SK-N-SH (cell line): ENCODE results near the gene PSG4. TPM values are rescaled to one million over a fixed set of nuclear protein-coding genes. Genes with fewer than 3 reads are reported as not detected.
"Not testable (repeated sequence)": the region's sequence is repeated elsewhere in the genome, so short reads cannot be mapped to it uniquely, and the experiment has no call there.

ENCODE experiments used
- CTCF ChIA-PET: fragments of 300-600, 350-600 bp; formaldehyde crosslinking; extraction: SDS; loops from one replicate; lab custom pipeline; 2021; lab: Yijun Ruan, JAX
- POLR2A ChIA-PET: fragments of 350-600 bp; sonication (Branson Sonifier 250); formaldehyde crosslinking; extraction: SDS; loops from one replicate; lab custom pipeline; 2020; ENCODE audit warnings: antibody characterized with exemption, inconsistent platforms; lab: Yijun Ruan, JAX
- DNase-seq: peaks from one replicate; pipeline ENCODE4 v3.0.0; 2012
- H2AFZ ChIP-seq: fragments of 200-600 bp; sonication (generic); 2 replicates; pipeline ENCODE4 v1.8.1; 2016; ENCODE audit warnings: antibody characterized with exemption, mild to moderate bottlenecking, low read depth
- H3F3A ChIP-seq: fragments of 200-600 bp; sonication (generic); replicated peaks from 2 replicates; pipeline ENCODE3; 2016; ENCODE audit warnings: antibody characterized with exemption, mild to moderate bottlenecking; ENCODE audit not compliant: insufficient read depth
- H3K27ac ChIP-seq, 2 experiments: fragments of 200-500 bp in 1 of 2; fragments of 200-600 bp in 1 of 2; sonication (Bioruptor generic) in 1 of 2; sonication (generic), shearing (Covaris generic) in 1 of 2; 2 replicates each; pipeline versions ENCODE4 v1.5.1 to v1.6.1; 2014 to 2016; ENCODE audit warnings: low read depth in 2 of 2, inconsistent platforms in 1 of 2, low read length in 1 of 2, mild to moderate bottlenecking in 1 of 2, mixed read lengths in 1 of 2
- H3K27me3 ChIP-seq: fragments of 200-600 bp; sonication (generic), shearing (Covaris generic); 2 replicates; pipeline ENCODE4 v1.6.1; 2016; ENCODE audit warnings: mixed run types; ENCODE audit not compliant: insufficient read depth
- H3K36me3 ChIP-seq, 2 experiments: fragments of 200-500 bp in 1 of 2; fragments of 200-600 bp in 1 of 2; sonication (Bioruptor generic) in 1 of 2; sonication (generic) in 1 of 2; replicated peaks in 1 of 2; 2 replicates each; pipeline versions ENCODE3 to v1.5.1; 2014 to 2016; ENCODE audit warnings: low read length in 1 of 2, mild to moderate bottlenecking in 1 of 2; ENCODE audit not compliant: insufficient read depth in 2 of 2, control insufficient read depth in 1 of 2
- H3K4me1 ChIP-seq, 2 experiments: fragments of 200-500 bp in 1 of 2; fragments of 200-600 bp in 1 of 2; sonication (Bioruptor generic) in 1 of 2; sonication (generic), shearing (Covaris generic) in 1 of 2; 2 replicates each; pipeline versions ENCODE4 v1.5.1 to v1.6.1; 2014 to 2016; ENCODE audit warnings: low read depth in 1 of 2, low read length in 1 of 2, mixed run types in 1 of 2; ENCODE audit not compliant: insufficient read depth in 2 of 2, control insufficient read depth in 1 of 2
- H3K4me2 ChIP-seq: fragments of 200-600 bp; sonication (generic), shearing (Covaris generic); 2 replicates; pipeline ENCODE4 v1.6.1; 2017; ENCODE audit warnings: mixed run types
- H3K4me3 ChIP-seq, 2 experiments: fragments of 200-500 bp in 1 of 2; fragments of 200-600 bp in 1 of 2; sonication (Bioruptor generic) in 1 of 2; sonication (generic), shearing (Covaris generic) in 1 of 2; 2 replicates each; pipeline versions ENCODE4 v1.5.1 to v1.8.1; 2014 to 2016; ENCODE audit warnings: low read depth in 2 of 2, inconsistent platforms in 1 of 2, low read length in 1 of 2, mild to moderate bottlenecking in 1 of 2, mixed read lengths in 1 of 2, moderate library complexity in 1 of 2
- H3K79me2 ChIP-seq: fragments of 200-600 bp; sonication (generic); 2 replicates; pipeline ENCODE4 v1.8.1; 2017; ENCODE audit warnings: mild to moderate bottlenecking; ENCODE audit not compliant: insufficient read depth
- H3K9ac ChIP-seq: fragments of 200-600 bp; sonication (generic); 2 replicates; pipeline ENCODE4 v1.6.1; 2017; ENCODE audit warnings: mixed run types
- H3K9me2 ChIP-seq: fragments of 200-600 bp; sonication (generic); 2 replicates; pipeline ENCODE4 v1.6.1; 2017; ENCODE audit warnings: mixed run types
- H3K9me3 ChIP-seq: fragments of 200-600 bp; sonication (generic); 2 replicates; pipeline ENCODE4 v1.6.1; 2017; ENCODE audit warnings: mixed run types, mild to moderate bottlenecking, moderate library complexity
- H4K20me1 ChIP-seq: fragments of 200-600 bp; sonication (generic); 2 replicates; pipeline ENCODE4 v1.6.1; 2017; ENCODE audit warnings: mild to moderate bottlenecking, mixed run types; ENCODE audit not compliant: insufficient read depth
- CTCF ChIP-seq: fragments of 200-600 bp; sonication (generic); IDR thresholded peaks from 2 replicates; pipeline ENCODE4 v1.6.1; 2017; ENCODE audit warnings: antibody characterized with exemption, mild to moderate bottlenecking, moderate library complexity
- EP300 ChIP-seq, 2 experiments: IDR thresholded peaks; 2 replicates each; pipeline versions ENCODE4 v1.4.0 to v1.6.1; 2012; ENCODE audit warnings: borderline replicate concordance in 1 of 2, low read depth in 1 of 2, low read length in 1 of 2
- FOSL2 ChIP-seq: IDR thresholded peaks from 2 replicates; pipeline ENCODE4 v1.4.0; 2012; ENCODE audit warnings: low read depth, mild to moderate bottlenecking, moderate library complexity, borderline replicate concordance
- FOXM1 ChIP-seq: IDR thresholded peaks from 2 replicates; pipeline ENCODE4 v1.4.0; 2012; ENCODE audit warnings: low read depth, mild to moderate bottlenecking
- JUND ChIP-seq: IDR thresholded peaks from 2 replicates; pipeline ENCODE4 v1.4.0; 2012
- MAX ChIP-seq: IDR thresholded peaks from 2 replicates; pipeline ENCODE4 v1.4.0; 2012; ENCODE audit warnings: low read depth
- NFIC ChIP-seq: IDR thresholded peaks from 2 replicates; pipeline ENCODE4 v1.4.0; 2012; ENCODE audit warnings: borderline replicate concordance
- PBX3 ChIP-seq: IDR thresholded peaks from 2 replicates; pipeline ENCODE4; 2012
- POLR2AphosphoS5 ChIP-seq: IDR thresholded peaks from 2 replicates; pipeline ENCODE4 v1.6.1; 2012; ENCODE audit warnings: low read depth, low read length
- RXRA ChIP-seq: IDR thresholded peaks from 2 replicates; pipeline ENCODE4 v1.4.0; 2012; ENCODE audit warnings: low read depth, mild to moderate bottlenecking, borderline replicate concordance
- TCF12 ChIP-seq: IDR thresholded peaks from 2 replicates; pipeline ENCODE4 v1.4.0; 2012
- TEAD4 ChIP-seq: IDR thresholded peaks from 2 replicates; pipeline ENCODE4 v1.4.0; 2012; ENCODE audit warnings: mild to moderate bottlenecking, borderline replicate concordance; ENCODE audit not compliant: insufficient read depth
- USF1 ChIP-seq: IDR thresholded peaks from 2 replicates; pipeline ENCODE4 v1.4.0; 2012; ENCODE audit warnings: low read depth, borderline replicate concordance
- WGBS: methylation state at CpG from one replicate; pipeline ENCODE4 v1.1.6; 2017; ENCODE audit warnings: low lambda C conversion rate; 5-methylcytosine and 5-hydroxymethylcytosine counted together
- polyA plus RNA-seq, 3 experiments: library from polyadenylated mRNA; depleted of rRNA; stranded (reverse); fragments of >200 nt; gene quantifications; 2 replicates each; pipeline ENCODE4 v1.2.3, GENCODE V29; 2012

Gene PSG4
- polyA plus RNA-seq, 1 of the 3 experiments (the other 2 are of a cell fraction) = 175 TPM

- Histone ChIP-seq H3K27ac (peak overlapping the region; percentile 71 to 84; a peak in 3 of 4 replicates), H3K4me3 (0 out of 4 replicates have a peak overlapping the region, but pooled peaks of 1 of the 2 experiments have one; percentile 7), H3K4me2 (peak overlapping the region; percentile 72; the same call in 1 of the 2 replicates), H3K9ac (peak overlapping the region; percentile 71), H3K79me2 (peaks cover 21% of the 10 kb centered on the region), H3F3A (peaks cover 32% of the 10 kb centered on the region)
- H2AFZ ChIP-seq, H3K9me2 ChIP-seq, H3K9me3 ChIP-seq, CTCF ChIA-PET, H3K36me3 ChIP-seq, POLR2A ChIA-PET, H3K4me1 ChIP-seq, H3K27me3 ChIP-seq, DNase-seq, H4K20me1 ChIP-seq: not testable (repeated sequence)
- TF ChIP-seq JUND (peak; percentile 74), EP300 (IDR thresholded peaks at IDR 0.05; ENCODE audit: borderline replicate concordance in 1 of 2, low read depth in 1 of 2, low read length in 1 of 2) (peak in 1 of 2 experiments; percentile 78; a peak in 2 of 4 replicates), TCF12 (peak; percentile 55; the same call in 1 of the 2 replicates), TEAD4 (peak; percentile 69; the same call in 1 of the 2 replicates), FOSL2 (peak; percentile 62; the same call in 1 of the 2 replicates), USF1 (peak; percentile 55; the same call in 1 of the 2 replicates), FOXM1 (peak; percentile 43; the same call in 1 of the 2 replicates), NFIC (peak; percentile 62), RXRA (peak; percentile 54), POLR2AphosphoS5 (peak; percentile 38; the same call in 1 of the 2 replicates), PBX3 (peak; percentile 38; the same call in 1 of the 2 replicates), MAX (peak; percentile 56; the same call in 1 of the 2 replicates)
- WGBS = 2% methylated on average over 7 of the region's 7 CpGs
Observed at GRCh38 chr19:43201337-43201801, 4.1 kb downstream of the PSG4 start.

- H3K4me2 ChIP-seq, H3K27ac ChIP-seq, H3K9me3 ChIP-seq, DNase-seq, H3K79me2 ChIP-seq, H2AFZ ChIP-seq, H3K9me2 ChIP-seq, H3K27me3 ChIP-seq, H3K4me3 ChIP-seq, CTCF ChIA-PET, H3K9ac ChIP-seq, H4K20me1 ChIP-seq, H3K4me1 ChIP-seq, H3K36me3 ChIP-seq, POLR2A ChIA-PET: not testable (repeated sequence)
- H3F3A ChIP-seq = peaks cover 22% of the 10 kb centered on the region
- TF ChIP-seq CTCF = peak; percentile 46
- 79% methylated on average over 4 of the region's 5 CpGs for WGBS
Observed at GRCh38 chr19:43198686-43199419, 6.6 kb downstream of the PSG4 start.

- H3K4me1 ChIP-seq, H3K79me2 ChIP-seq, H3K4me2 ChIP-seq, H3K9me3 ChIP-seq, H3K36me3 ChIP-seq, H3K27ac ChIP-seq, H2AFZ ChIP-seq, POLR2A ChIA-PET, H3K9ac ChIP-seq, CTCF ChIA-PET, H4K20me1 ChIP-seq, H3K27me3 ChIP-seq, H3K9me2 ChIP-seq, DNase-seq, H3K4me3 ChIP-seq: not testable (repeated sequence)
- peaks cover 14% of the 10 kb centered on the region for H3F3A ChIP-seq
- WGBS = 75% methylated on average over 2 of the region's 7 CpGs
Observed at GRCh38 chr19:43197666-43198397, 7.6 kb downstream of the PSG4 start.
